MCF 10A (cell line): ENCODE measurements around the gene ZNF518A. TPM values are rescaled to one million over a fixed set of nuclear protein-coding genes. Genes with fewer than 3 reads are reported as not detected.

ENCODE experiments used
- Bru-seq: library from RNA; stranded (reverse); fragments of 400-500 nt; gene quantifications from one replicate; lab custom pipeline; 2021; lab: Mats Ljungman, UMichigan
- BruChase-seq, 2 experiments: library from RNA; stranded (reverse); fragments of 400-500 nt; gene quantifications; one replicate each; lab custom pipeline; 2021; lab: Mats Ljungman, UMichigan
- BruUV-seq: library from RNA; stranded (reverse); fragments of 400-500 nt; replicated peaks from 2 replicates; lab custom pipeline; 2021; lab: Mats Ljungman, UMichigan
- CTCF ChIA-PET: fragments of 300-600 bp; sonication (Branson Sonifier 250); formaldehyde crosslinking; extraction: SDS; loops from one replicate; lab custom pipeline; 2021; ENCODE audit warnings: antibody characterized with exemption, inconsistent platforms; lab: Yijun Ruan, JAX
- POLR2A ChIA-PET: fragments of 300-600, 350-650 bp; sonication (Branson Sonifier 250); formaldehyde crosslinking; extraction: SDS; loops from one replicate; lab custom pipeline; 2020; ENCODE audit warnings: antibody characterized with exemption, inconsistent platforms; lab: Yijun Ruan, JAX
- DNase-seq: peaks from one replicate; pipeline ENCODE4 v3.0.0-alpha.2; 2018; ENCODE audit not compliant: unreplicated experiment
- H3K27ac Mint-ChIP-seq: one replicate; pipeline ENCODE4 v1.8.0; 2022; ENCODE audit warnings: mild to moderate bottlenecking, low read depth, mixed read lengths; ENCODE audit not compliant: unreplicated experiment
- H3K27me3 Mint-ChIP-seq: one replicate; pipeline ENCODE4 v1.8.0; 2022; ENCODE audit warnings: mixed read lengths; ENCODE audit not compliant: insufficient read depth, unreplicated experiment
- H3K36me3 Mint-ChIP-seq: one replicate; pipeline ENCODE4 v1.8.0; 2022; ENCODE audit warnings: mild to moderate bottlenecking, moderate library complexity, mixed read lengths; ENCODE audit not compliant: insufficient read depth, unreplicated experiment
- H3K4me1 Mint-ChIP-seq: one replicate; pipeline ENCODE4 v1.8.0; 2022; ENCODE audit warnings: mixed read lengths; ENCODE audit not compliant: insufficient read depth, unreplicated experiment
- H3K4me3 Mint-ChIP-seq: one replicate; pipeline ENCODE4 v1.8.0; 2022; ENCODE audit warnings: mild to moderate bottlenecking, moderate library complexity, mixed read lengths; ENCODE audit not compliant: unreplicated experiment
- H3K9me3 Mint-ChIP-seq: one replicate; pipeline ENCODE4 v1.8.0; 2022; ENCODE audit warnings: mixed read lengths; ENCODE audit not compliant: unreplicated experiment
- CTCF ChIP-seq: fragments of 200-600 bp; IDR thresholded peaks from one replicate; pipeline ENCODE4 v1.8.0; 2022; ENCODE audit warnings: antibody characterized with exemption, mild to moderate bottlenecking; ENCODE audit not compliant: unreplicated experiment
- intact Hi-C: fragments of 100-400 bp; cut with micrococcal nuclease; formaldehyde crosslinking; loops from 2 replicates; pipeline ENCODE4 v1.14.1; 2022
- long read RNA-seq: library from polyadenylated mRNA; stranded (forward); transcript quantifications from one replicate; pipeline ENCODE4 v2.0.0, GENCODE V29; 2022
- total RNA-seq: library from RNA; stranded (reverse); gene quantifications from 2 replicates; pipeline ENCODE4 v1.2.3, GENCODE V29; 2022

The ZNF518A gene
- total RNA-seq (13.3 and 14.7 TPM in 2 replicates), Bru-seq, nascent RNA (percentile 87 among the genes with signal in this experiment), BruChase-seq, experiment 1, labeled RNA remaining after a 6-hour chase (percentile 95 among the genes with signal in this experiment), BruChase-seq, experiment 2, labeled RNA remaining after a 2-hour chase (percentile 97 among the genes with signal in this experiment)
- long read RNA-seq, partial matches to known transcripts = 0 of 7 reads
- long read RNA-seq, other reads (novel, unspliced or antisense) = 7 of 7 reads

GRCh38 chr10:96129387-96130325 lies at the start of gene ZNF518A:
Gene ZNF518A, plus strand, starts transcription at chr10:96130297. Its CDS starts 26,026 bp downstream, at chr10:96156323.
- TSS peak; percentile 92 for BruUV-seq
- ChIA-PET CTCF (interaction anchor here (0.8 to 1.5 kb wide), 5 partner anchors 15 to 157 kb away, joined by 3 to 5 read pairs (median 3); no protein-coding TSS in a partner anchor), POLR2A (interaction anchor here (0.6 to 2.4 kb wide), 16 partner anchors 10 to 473 kb away, joined by 3 to 89 read pairs (median 4); partner anchors contain the start of genes ALDH18A1, CC2D2B, CCNJ and TCTN3)
- DNase-seq = peak; percentile 90
- Mint-ChIP-seq H3K27ac (peak within 1 kb of the TSS; percentile 99), H3K27me3 (no peaks in the 10 kb centered on the region), H3K36me3 (peaks cover 17% of the 10 kb centered on the region), H3K9me3 (no peaks in the 10 kb centered on the region), H3K4me1 (peaks cover 10% of the 10 kb centered on the region), H3K4me3 (peak within 1 kb of the TSS; percentile 84)
- no peak for TF ChIP-seq CTCF
- intact Hi-C loops = loop anchor here (1.0 to 10.0 kb wide), 3 partner anchors 39 to 115 kb away; partner anchors contain the start of gene CCNJ

- H3K4me3 Mint-ChIP-seq = no peak overlapping the region
- intact Hi-C loops = no loop called here
- ChIA-PET POLR2A (no interaction called here), CTCF (interaction anchor here (0.6 to 1.2 kb wide), 2 partner anchors 65 to 185 kb away, joined by 3 read pairs; no protein-coding TSS in a partner anchor)
- H3K4me1 Mint-ChIP-seq = no peaks in the 10 kb centered on the region
- no peak for DNase-seq
- no peak overlapping the region for H3K27ac Mint-ChIP-seq
- no peaks in the 10 kb centered on the region for H3K36me3 Mint-ChIP-seq
- H3K9me3 Mint-ChIP-seq = peaks cover 5% of the 10 kb centered on the region
- H3K27me3 Mint-ChIP-seq = no peaks in the 10 kb centered on the region
- TF ChIP-seq CTCF = no peak
- BruUV-seq = no TSS peak
Observed at GRCh38 chr10:96082153-96082552, 47.9 kb upstream of the ZNF518A start.

GRCh38 chr10:96082748-96083147 lies 47.3 kb upstream of the ZNF518A start:
- H3K27ac Mint-ChIP-seq = no peak overlapping the region
- POLR2A ChIA-PET = no interaction called here
- intact Hi-C loops = no loop called here
- CTCF ChIA-PET = interaction anchor here (0.7 to 1.2 kb wide), 2 partner anchors 66 to 117 kb away, joined by 3 read pairs; no protein-coding TSS in a partner anchor
- H3K4me1 Mint-ChIP-seq = no peaks in the 10 kb centered on the region
- no peak overlapping the region for H3K4me3 Mint-ChIP-seq
- DNase-seq = no peak
- no TSS peak for BruUV-seq
- TF ChIP-seq CTCF = no peak
- H3K9me3 Mint-ChIP-seq = peaks cover 5% of the 10 kb centered on the region
- H3K27me3 Mint-ChIP-seq = no peaks in the 10 kb centered on the region
- no peaks in the 10 kb centered on the region for H3K36me3 Mint-ChIP-seq
